ENCODE measurements around the gene EPHA3. TPM values are rescaled to one million over a fixed set of nuclear protein-coding genes. Genes with fewer than 3 reads are reported as not detected.

Gene EPHA3
- total and polyA plus RNA-seq, 2 donors (not counting 1 experiment from before 2014, with no cell fraction given), result 0.01 TPM; not detected in 1

DNA sequence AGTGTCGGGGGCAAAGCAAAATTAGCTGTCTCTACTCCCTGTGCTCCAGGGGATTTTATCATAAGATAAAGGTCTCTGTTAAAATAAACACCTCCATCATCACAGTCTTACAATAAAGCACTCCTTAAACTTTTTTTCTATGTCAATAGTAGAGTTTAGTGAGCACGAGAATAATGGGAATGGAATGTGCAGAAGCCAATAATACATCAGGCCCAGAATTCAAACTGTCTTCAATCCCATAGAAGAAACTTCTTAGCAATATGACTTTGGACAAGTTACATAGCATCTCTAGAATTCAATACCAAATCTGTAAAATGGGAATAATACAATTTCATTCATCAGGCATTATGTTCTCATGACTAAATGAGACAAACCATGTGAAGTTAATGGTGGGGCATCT is 49.0 kb upstream of the EPHA3 start:
- DNase-seq (no peak), ATAC-seq (ENCODE audit: low read depth) (no peak)
- no peak overlapping the region for H3K4me2 ChIP-seq (replicated peaks; ENCODE audit: low read depth, low read length, poor library complexity, severe bottlenecking)
- H3K9ac ChIP-seq (ENCODE audit: low read length), result no peak overlapping the region
- no peak overlapping the region for H3K4me3 ChIP-seq (ENCODE audit: control extremely low read depth in 1 of 5, extremely low read depth in 1 of 5, insufficient read depth in 1 of 5, low read depth in 2 of 5, low read length in 4 of 5)
- POLR2A ChIA-PET, result no interaction called here
- H4K20me1 ChIP-seq (ENCODE audit: control insufficient read depth, insufficient read depth, low read length, poor library complexity, severe bottlenecking), result no peaks in the 10 kb centered on the region
- no peaks in the 10 kb centered on the region for H3K79me2 ChIP-seq (ENCODE audit: control insufficient read depth, insufficient read depth, low read length)
- Mint-ChIP-seq H3K27me3 (no peaks in the 10 kb centered on the region), H3K4me1 (no peaks in the 10 kb centered on the region), H3K27ac (no peak overlapping the region), H3K4me3 (no peak overlapping the region), H3K9me3 (ENCODE audit: insufficient read depth) (no peaks in the 10 kb centered on the region)
- H3K27ac ChIP-seq (ENCODE audit: low read length in 2 of 2), result no peak overlapping the region
- no peaks in the 10 kb centered on the region for H3K36me3 ChIP-seq (replicated peaks in 1 of 2; ENCODE audit: control extremely low read depth in 1 of 2, control insufficient read depth in 1 of 2, extremely low read depth in 1 of 2, insufficient read depth in 2 of 2, low read length in 1 of 2)
- H3K27me3 ChIP-seq (replicated peaks in 1 of 4; ENCODE audit: control extremely low read depth in 1 of 4, control insufficient read depth in 3 of 4, insufficient read depth in 4 of 4, low read length in 3 of 4), result no peaks in the 10 kb centered on the region
- no CpG with 5 or more reads among the region's 2 CpGs for WGBS (ENCODE audit: insufficient coverage)
- H3K4me1 ChIP-seq (ENCODE audit: control insufficient read depth in 2 of 2, insufficient read depth in 2 of 2, low read length in 2 of 2), result no peaks in the 10 kb centered on the region
- H2AFZ ChIP-seq (ENCODE audit: insufficient read depth, low read depth, low read length, poor library complexity, severe bottlenecking), result no peak overlapping the region
- intact Hi-C loops (cut with micrococcal nuclease), result no loop called here
- CTCF ChIA-PET, result no interaction called here
- H3K9me3 ChIP-seq (ENCODE audit: control extremely low read depth in 1 of 3, control insufficient read depth in 2 of 3, insufficient read depth in 1 of 3, low read length in 2 of 3), result no peaks in the 10 kb centered on the region
- TF ChIP-seq CTCF (IDR thresholded peaks at IDR 0.05) (no peak), EZH2 (IDR thresholded peaks at IDR 0.05; ENCODE audit: borderline replicate concordance, insufficient read depth, low read depth, low read length, poor library complexity, severe bottlenecking) (no peak)

DNA sequence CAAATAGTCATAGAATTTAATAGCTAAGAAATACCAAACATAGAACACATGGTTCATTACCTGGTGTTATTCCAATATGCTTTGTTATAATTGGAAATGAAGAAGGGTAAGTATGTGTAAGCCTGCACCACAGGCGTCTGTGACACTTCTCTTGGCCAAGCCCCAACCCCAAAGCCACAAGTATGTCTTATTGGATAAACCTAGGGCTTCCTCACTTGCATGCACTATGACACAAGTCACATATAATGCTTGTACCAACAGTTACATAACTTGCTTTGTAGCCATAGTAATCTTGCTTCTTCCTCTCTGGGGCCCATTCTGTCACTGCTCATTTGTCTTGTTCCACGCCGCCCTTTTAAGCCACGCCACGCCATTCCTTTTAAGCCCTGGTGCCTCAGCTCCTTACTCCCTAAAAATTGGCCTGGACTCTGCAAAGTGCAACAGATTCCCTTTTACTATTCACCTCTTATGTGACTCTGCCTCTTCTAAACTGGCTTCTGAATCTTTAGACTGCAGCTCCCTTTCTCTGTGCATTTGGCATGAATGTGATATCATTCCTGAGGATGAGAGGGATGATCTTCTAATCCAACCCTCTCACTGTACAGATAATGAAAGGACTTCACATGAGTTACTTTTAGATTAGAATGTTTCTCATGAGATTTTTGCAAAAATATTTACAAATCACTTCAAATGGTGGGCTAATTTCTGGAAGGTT is 48.1 kb upstream of the EPHA3 start:
- Histone ChIP-seq H3K27me3 (replicated peaks in 1 of 4; ENCODE audit: control extremely low read depth in 1 of 4, control insufficient read depth in 3 of 4, insufficient read depth in 4 of 4, low read length in 3 of 4) (no peaks in the 10 kb centered on the region), H3K79me2 (ENCODE audit: control insufficient read depth, insufficient read depth, low read length) (no peaks in the 10 kb centered on the region), H2AFZ (ENCODE audit: insufficient read depth, low read depth, low read length, poor library complexity, severe bottlenecking) (no peak overlapping the region), H3K4me1 (ENCODE audit: control insufficient read depth in 2 of 2, insufficient read depth in 2 of 2, low read length in 2 of 2) (no peaks in the 10 kb centered on the region), H3K27ac (ENCODE audit: low read length in 2 of 2) (no peak overlapping the region), H3K4me2 (replicated peaks; ENCODE audit: low read depth, low read length, poor library complexity, severe bottlenecking) (no peak overlapping the region), H3K9me3 (ENCODE audit: control extremely low read depth in 1 of 3, control insufficient read depth in 2 of 3, insufficient read depth in 1 of 3, low read length in 2 of 3) (no peaks in the 10 kb centered on the region), H4K20me1 (ENCODE audit: control insufficient read depth, insufficient read depth, low read length, poor library complexity, severe bottlenecking) (no peaks in the 10 kb centered on the region), H3K9ac (ENCODE audit: low read length) (no peak overlapping the region), H3K36me3 (replicated peaks in 1 of 2; ENCODE audit: control extremely low read depth in 1 of 2, control insufficient read depth in 1 of 2, extremely low read depth in 1 of 2, insufficient read depth in 2 of 2, low read length in 1 of 2) (no peaks in the 10 kb centered on the region), H3K4me3 (ENCODE audit: control extremely low read depth in 1 of 5, extremely low read depth in 1 of 5, insufficient read depth in 1 of 5, low read depth in 2 of 5, low read length in 4 of 5) (no peak overlapping the region)
- Mint-ChIP-seq H3K4me1 (no peaks in the 10 kb centered on the region), H3K9me3 (ENCODE audit: insufficient read depth) (no peaks in the 10 kb centered on the region), H3K27ac (no peak overlapping the region), H3K27me3 (no peaks in the 10 kb centered on the region), H3K4me3 (no peak overlapping the region)
- 91% methylated on average over 4 of the region's 5 CpGs for WGBS (ENCODE audit: insufficient coverage)
- TF ChIP-seq EZH2 (IDR thresholded peaks at IDR 0.05; ENCODE audit: borderline replicate concordance, insufficient read depth, low read depth, low read length, poor library complexity, severe bottlenecking) (no peak), CTCF (IDR thresholded peaks at IDR 0.05) (no peak)
- ChIA-PET POLR2A (no interaction called here), CTCF (no interaction called here)
- DNase-seq, result no peak
- ATAC-seq (ENCODE audit: low read depth), result no peak
- intact Hi-C loops (cut with micrococcal nuclease), result no loop called here

All from B cell (primary cell).